A549 (cell line): Measurements from ENCODE around the gene COA8. TPM values are rescaled to one million over a fixed set of nuclear protein-coding genes. Genes with fewer than 3 reads are reported as not detected.

Experiments used
- ATAC-seq, 2 experiments: fragments of 200-7000 bp in 1 of 2; fragments of >200 bp in 1 of 2; cut with Nextera tagmentation in 1 of 2; cut with Tn5 transposase in 1 of 2; 3 replicates each; pipeline versions ENCODE4 v1.8.0 to v1.9.1; 2018 to 2020; ENCODE audit warnings: mild to moderate bottlenecking in 1 of 2, moderate library complexity in 1 of 2
- CTCF ChIA-PET: fragments of 300-600 bp; sonication (Branson Sonifier 250); formaldehyde crosslinking; extraction: SDS; loops from one replicate; lab custom pipeline; 2021; ENCODE audit warnings: antibody characterized with exemption, inconsistent platforms; lab: Yijun Ruan, JAX
- POLR2A ChIA-PET: fragments of 350-600 bp; formaldehyde crosslinking; extraction: SDS; loops from one replicate; lab custom pipeline; 2021; ENCODE audit warnings: antibody characterized with exemption, inconsistent platforms; lab: Yijun Ruan, JAX
- DNase-seq, 2 experiments: peaks; one replicate each; pipeline versions ENCODE4 v3.0.0 to v3.0.0-alpha.2; 2011 to 2016; ENCODE audit warnings: low read depth in 1 of 2, low spot score in 1 of 2
- FAIRE-seq: peaks from 2 replicates; lab custom pipeline; 2011; peaks lifted over from hg19 to GRCh38; lab: Jason Lieb, UNC
- H3K27ac ChIP-seq, 2 experiments: fragments of >200 bp; sonication (Bioruptor Twin); formaldehyde crosslinking; 3 replicates each; pipeline ENCODE4 v1.5.1; 2016 to 2017
- H3K4me1 ChIP-seq: fragments of >200 bp; sonication (Bioruptor Twin); formaldehyde crosslinking; 3 replicates; pipeline ENCODE4 v1.6.1; 2016
- H3K4me2 ChIP-seq: fragments of >200 bp; sonication (Bioruptor Twin); formaldehyde crosslinking; 3 replicates; pipeline ENCODE4 v1.6.1; 2016
- H3K4me3 ChIP-seq: fragments of >200 bp; sonication (Bioruptor Twin); formaldehyde crosslinking; 3 replicates; pipeline ENCODE4 v1.5.1; 2016
- H3K9me3 ChIP-seq: fragments of >200 bp; sonication (Bioruptor Twin); formaldehyde crosslinking; 3 replicates; pipeline ENCODE4 v1.6.1; 2016
- CEBPB ChIP-seq, 2 experiments: fragments of >200 bp in 1 of 2; sonication (Bioruptor Twin) in 1 of 2; formaldehyde crosslinking in 1 of 2; IDR thresholded peaks; 2 replicates each; pipeline ENCODE4 v1.6.1; 2012 to 2016
- ESRRA ChIP-seq: fragments of 150-350 bp; IDR thresholded peaks from 2 replicates; pipeline ENCODE4 v1.6.1; 2014; ENCODE audit warnings: mild to moderate bottlenecking, low read length, borderline replicate concordance
- FOXS1 ChIP-seq: fragments of 250-450 bp; sonication (Bioruptor Pico); IDR thresholded peaks from 2 replicates; pipeline ENCODE4 v1.5.0; 2020; ENCODE audit warnings: mild to moderate bottlenecking, moderate library complexity
- HDAC2 ChIP-seq: fragments of 200-600 bp; sonication (generic); IDR thresholded peaks from 2 replicates; pipeline ENCODE4 v1.6.1; 2016
- HEYL ChIP-seq: fragments of 250-450 bp; sonication (Bioruptor Pico); IDR thresholded peaks from 2 replicates; pipeline ENCODE4 v1.8.0; 2021; ENCODE audit warnings: mild to moderate bottlenecking, moderate library complexity
- HOXA7 ChIP-seq: fragments of 250-450 bp; sonication (Bioruptor Pico); IDR thresholded peaks from 2 replicates; pipeline ENCODE4 v1.5.0; 2020; ENCODE audit warnings: mild to moderate bottlenecking, moderate library complexity
- HOXB13 ChIP-seq: fragments of 250-450 bp; sonication (Bioruptor Pico); IDR thresholded peaks from 2 replicates; pipeline ENCODE4 v1.5.0; 2020; ENCODE audit warnings: low read depth, mild to moderate bottlenecking, moderate library complexity
- HOXB5 ChIP-seq: fragments of 250-450 bp; sonication (Bioruptor Pico); IDR thresholded peaks from 2 replicates; pipeline ENCODE4 v1.5.0; 2020; ENCODE audit warnings: mild to moderate bottlenecking, moderate library complexity
- JUN ChIP-seq, 2 experiments: fragments of >200 bp; sonication (Bioruptor Twin); formaldehyde crosslinking; IDR thresholded peaks; 2 replicates in 1 of 2; 3 replicates in 1 of 2; pipeline ENCODE4 v1.6.1; 2016 to 2017
- KDM5A ChIP-seq: fragments of 200-600 bp; sonication (generic); IDR thresholded peaks from 2 replicates; pipeline ENCODE4 v1.6.1; 2016; ENCODE audit warnings: antibody characterized with exemption, mild to moderate bottlenecking
- MYC ChIP-seq: IDR thresholded peaks from 2 replicates; pipeline ENCODE4 v1.6.1; 2012; ENCODE audit warnings: mild to moderate bottlenecking, inconsistent platforms, low read length, improper control_type of control experiment, borderline replicate concordance
- POLR2A ChIP-seq: IDR thresholded peaks from 2 replicates; pipeline ENCODE4 v1.6.1; 2012; ENCODE audit warnings: mild to moderate bottlenecking, low read length
- POLR2AphosphoS2 ChIP-seq: conservative IDR thresholded peaks from 2 replicates; pipeline ENCODE4 v1.6.1; 2012; ENCODE audit warnings: low read length, improper control_type of control experiment, inconsistent platforms
- RARB ChIP-seq: fragments of 250-450 bp; sonication (Bioruptor Pico); IDR thresholded peaks from 2 replicates; pipeline ENCODE4 v1.8.0; 2021; ENCODE audit warnings: mild to moderate bottlenecking, moderate library complexity
- RCOR1 ChIP-seq: fragments of 150-350 bp; IDR thresholded peaks from 2 replicates; pipeline ENCODE4 v1.6.1; 2014; ENCODE audit warnings: antibody characterized with exemption, low read length, low read depth
- RFX5 ChIP-seq: fragments of 450-650 bp; IDR thresholded peaks from 2 replicates; pipeline ENCODE4 v1.7.1; 2014; ENCODE audit warnings: antibody characterized with exemption, mild to moderate bottlenecking, moderate library complexity
- RNF2 ChIP-seq: fragments of 200-600 bp; sonication (generic); IDR thresholded peaks from 2 replicates; pipeline ENCODE4 v1.6.1; 2016; ENCODE audit warnings: low read depth, mild to moderate bottlenecking, antibody characterized with exemption, moderate library complexity, borderline replicate concordance
- SREBF2 ChIP-seq: fragments of 450-650 bp; IDR thresholded peaks from 2 replicates; pipeline ENCODE4 v1.6.1; 2014; ENCODE audit warnings: mild to moderate bottlenecking, moderate library complexity
- TP53 ChIP-seq: fragments of 250-450 bp; sonication (Bioruptor Pico); IDR thresholded peaks from 2 replicates; pipeline ENCODE4 v1.5.0; 2021; ENCODE audit warnings: mild to moderate bottlenecking, moderate library complexity
- ZC3H11A ChIP-seq: fragments of 450-650 bp; IDR thresholded peaks from 2 replicates; pipeline ENCODE4 v1.6.1; 2014; ENCODE audit warnings: antibody characterized with exemption, mild to moderate bottlenecking
- ZNF302 ChIP-seq: fragments of 250-450 bp; sonication (Bioruptor Pico); IDR thresholded peaks from 2 replicates; pipeline ENCODE4 v1.9.0; 2021; ENCODE audit warnings: inconsistent platforms, mild to moderate bottlenecking, moderate library complexity
- WGBS: methylation state at CpG from one replicate; pipeline ENCODE4 v1.1.6; 2017; ENCODE audit errors: missing lambda C conversion rate; 5-methylcytosine and 5-hydroxymethylcytosine counted together
- polyA plus RNA-seq, 4 experiments: library from polyadenylated mRNA; depleted of rRNA in 3 of 4; stranded (reverse); fragments of >200 nt; fragmentation: RNase III in 1 of 4; extraction: RNeasy Plus Mini Kit Qiagen cat#74134 plus additional on column Dnase treatment in 1 of 4; gene quantifications; 2 replicates in 3 of 4; 3 replicates in 1 of 4; pipeline ENCODE4 v1.2.3, GENCODE V29; 2011 to 2017
- TF ChIP-seq, protein P1 (sequence below): IDR thresholded peaks from 2 replicates; pipeline ENCODE4 v1.6.1; 2012
- TF ChIP-seq, protein P2 (sequence below): fragments of 200-600 bp; sonication (generic); IDR thresholded peaks from 2 replicates; pipeline ENCODE4 v1.6.1; 2016; ENCODE audit warnings: antibody characterized with exemption, mild to moderate bottlenecking, moderate library complexity
- TF ChIP-seq, protein P3 (sequence below): fragments of 450-650 bp; IDR thresholded peaks from 2 replicates; pipeline ENCODE4 v1.6.1; 2014; ENCODE audit warnings: antibody characterized with exemption
- TF ChIP-seq, protein P4 (sequence below): fragments of 250-450 bp; sonication (Bioruptor Pico); IDR thresholded peaks from 2 replicates; pipeline ENCODE4 v1.5.0; 2020; ENCODE audit warnings: low read depth, mild to moderate bottlenecking, moderate library complexity
- TF ChIP-seq, protein P5 (sequence below): fragments of 250-450 bp; sonication (Bioruptor Pico); IDR thresholded peaks from 2 replicates; pipeline ENCODE4 v1.5.0; 2021; ENCODE audit warnings: mild to moderate bottlenecking, moderate library complexity, borderline replicate concordance

COA8 gene
- polyA plus RNA-seq, 2 of the 4 experiments (the other 2 are of a cell fraction) = 29.8 to 34.9 TPM

DNA sequence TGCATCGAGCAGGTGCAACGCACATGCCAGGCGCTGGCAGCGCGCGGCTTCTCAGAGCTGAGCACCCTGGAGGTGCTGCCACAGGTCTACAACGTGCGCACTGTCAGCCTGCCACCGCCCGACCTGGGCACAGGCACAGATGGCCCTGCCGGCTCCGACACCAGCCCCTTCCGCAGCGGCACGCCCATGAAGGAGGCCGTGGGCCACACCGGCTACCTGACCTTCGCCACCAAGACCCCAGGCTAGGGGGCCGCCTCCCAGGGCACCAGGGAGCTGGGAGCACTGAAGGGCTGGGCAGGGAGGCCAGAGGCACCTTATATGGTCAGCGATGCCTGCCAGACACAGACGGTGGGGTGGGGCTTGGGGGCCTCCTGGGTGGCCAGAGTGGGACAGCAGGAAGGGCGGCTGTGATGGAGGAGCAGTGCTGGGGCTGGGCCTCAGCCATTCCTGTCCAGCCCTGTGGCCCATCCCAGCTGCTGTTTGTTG lies 28.1 kb upstream of the COA8 start (continued):
- TF ChIP-seq, protein P1, sequence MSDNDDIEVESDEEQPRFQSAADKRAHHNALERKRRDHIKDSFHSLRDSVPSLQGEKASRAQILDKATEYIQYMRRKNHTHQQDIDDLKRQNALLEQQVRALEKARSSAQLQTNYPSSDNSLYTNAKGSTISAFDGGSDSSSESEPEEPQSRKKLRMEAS = no peak
- TF ChIP-seq POLR2A (no peak), RCOR1 (no peak), RARB (no peak), POLR2AphosphoS2 (no peak), HOXB5 (no peak), MYC (no peak)

DNA sequence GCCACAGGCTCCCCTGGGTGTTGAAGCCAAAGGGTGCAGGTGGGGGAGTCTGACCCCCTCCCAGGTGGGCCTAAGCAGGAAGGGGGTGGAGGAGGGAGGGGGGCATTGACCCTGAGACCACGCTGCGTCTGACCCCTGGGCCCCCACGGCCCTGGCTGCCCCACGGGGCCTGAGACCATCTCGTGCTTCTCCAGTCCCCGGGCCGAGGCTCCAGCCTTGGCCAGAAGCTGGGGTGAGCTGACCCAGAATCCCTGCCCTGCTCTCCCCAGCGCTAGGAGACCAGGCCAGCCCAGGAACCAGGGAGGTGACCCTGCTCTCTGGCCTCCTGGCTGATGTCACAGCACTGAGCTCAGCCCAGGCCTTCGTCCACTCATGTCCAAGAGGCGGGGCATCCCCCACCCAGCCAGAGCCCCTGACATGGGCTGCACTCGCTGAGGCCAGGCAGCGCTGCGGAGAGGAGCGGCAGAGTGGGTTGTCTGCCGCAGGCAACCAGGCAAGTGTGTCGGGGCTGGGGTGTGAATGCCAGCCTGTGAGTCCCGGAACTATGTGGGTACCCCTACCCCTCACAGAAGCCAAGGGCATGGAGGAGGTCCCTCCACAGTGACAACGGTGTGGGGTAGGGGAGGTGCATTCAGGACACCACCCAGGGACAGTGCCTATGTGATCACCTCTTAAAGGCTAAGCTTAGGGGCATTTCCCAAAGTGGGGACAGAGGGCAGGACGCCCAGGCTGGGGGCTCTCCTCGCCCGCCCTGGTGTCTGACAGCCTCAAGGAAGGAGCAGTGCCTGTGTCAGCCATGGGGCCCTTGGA lies 27.5 kb upstream of the COA8 start:
- FAIRE-seq = no peak

DNA sequence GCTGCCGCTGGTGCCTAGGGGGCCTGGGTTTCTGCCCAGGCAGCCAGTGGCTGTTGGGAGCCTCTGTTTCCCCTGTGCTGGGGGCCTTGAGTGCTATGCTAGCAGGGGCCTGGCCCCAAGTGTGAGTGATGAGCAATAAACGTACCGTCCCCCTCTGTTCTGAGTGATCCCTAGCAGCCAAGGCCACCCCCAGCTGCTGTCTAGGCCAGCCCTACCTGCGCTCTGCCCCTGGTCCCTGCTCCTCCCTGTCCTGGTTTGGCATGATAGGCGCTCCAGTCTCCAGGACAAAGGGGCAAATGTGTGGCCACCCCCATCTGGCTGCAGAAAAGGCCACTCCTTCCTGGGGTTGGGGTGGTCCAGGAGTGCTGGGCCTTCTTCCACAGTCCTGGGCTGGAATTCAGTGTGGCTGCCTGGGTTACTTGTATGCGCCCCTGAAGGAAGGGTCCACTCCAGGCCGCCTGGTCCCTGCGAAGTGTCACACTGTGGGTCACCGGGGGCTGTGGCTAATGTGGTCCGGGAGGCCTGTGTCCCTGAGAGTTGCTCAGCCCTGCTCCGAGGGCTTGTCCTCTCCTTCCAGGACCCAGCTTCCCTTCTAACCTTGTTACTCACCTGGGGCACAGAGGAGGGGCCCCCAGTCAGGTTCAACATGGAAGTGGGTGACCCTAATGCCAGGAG lies 26.7 kb upstream of the COA8 start:
- FAIRE-seq (no peak), ATAC-seq (no peak), DNase-seq (no peak)
- Histone ChIP-seq H3K27ac (no peak overlapping the region), H3K4me1 (peaks cover 17% of the 10 kb centered on the region), H3K9me3 (no peaks in the 10 kb centered on the region), H3K4me2 (no peak overlapping the region), H3K4me3 (no peak overlapping the region)
- WGBS = 94% methylated on average over 6 of the region's 11 CpGs
- ChIA-PET CTCF (interaction anchor here (2.4 to 28.8 kb wide), 3 partner anchors 9 to 21 kb away, joined by 6 to 489 read pairs (median 184); partner anchors contain the start of gene CKB), POLR2A (no interaction called here)
- TF ChIP-seq HDAC2 (no peak), FOXS1 (CRISPR knock-in tag) (no peak), HOXA7 (CRISPR knock-in tag) (no peak), ZNF302 (CRISPR knock-in tag) (no peak), TP53 (CRISPR knock-in tag) (no peak), HEYL (CRISPR knock-in tag) (no peak), MYC (no peak), KDM5A (no peak), CEBPB (IDR thresholded peaks at IDR 0.05) (no peak), JUN (IDR thresholded peaks at IDR 0.05) (no peak), ZC3H11A (no peak), SREBF2 (no peak), ESRRA (no peak), HOXB13 (CRISPR knock-in tag) (no peak)
- TF ChIP-seq, protein P1 = no peak
- TF ChIP-seq, protein P2, sequence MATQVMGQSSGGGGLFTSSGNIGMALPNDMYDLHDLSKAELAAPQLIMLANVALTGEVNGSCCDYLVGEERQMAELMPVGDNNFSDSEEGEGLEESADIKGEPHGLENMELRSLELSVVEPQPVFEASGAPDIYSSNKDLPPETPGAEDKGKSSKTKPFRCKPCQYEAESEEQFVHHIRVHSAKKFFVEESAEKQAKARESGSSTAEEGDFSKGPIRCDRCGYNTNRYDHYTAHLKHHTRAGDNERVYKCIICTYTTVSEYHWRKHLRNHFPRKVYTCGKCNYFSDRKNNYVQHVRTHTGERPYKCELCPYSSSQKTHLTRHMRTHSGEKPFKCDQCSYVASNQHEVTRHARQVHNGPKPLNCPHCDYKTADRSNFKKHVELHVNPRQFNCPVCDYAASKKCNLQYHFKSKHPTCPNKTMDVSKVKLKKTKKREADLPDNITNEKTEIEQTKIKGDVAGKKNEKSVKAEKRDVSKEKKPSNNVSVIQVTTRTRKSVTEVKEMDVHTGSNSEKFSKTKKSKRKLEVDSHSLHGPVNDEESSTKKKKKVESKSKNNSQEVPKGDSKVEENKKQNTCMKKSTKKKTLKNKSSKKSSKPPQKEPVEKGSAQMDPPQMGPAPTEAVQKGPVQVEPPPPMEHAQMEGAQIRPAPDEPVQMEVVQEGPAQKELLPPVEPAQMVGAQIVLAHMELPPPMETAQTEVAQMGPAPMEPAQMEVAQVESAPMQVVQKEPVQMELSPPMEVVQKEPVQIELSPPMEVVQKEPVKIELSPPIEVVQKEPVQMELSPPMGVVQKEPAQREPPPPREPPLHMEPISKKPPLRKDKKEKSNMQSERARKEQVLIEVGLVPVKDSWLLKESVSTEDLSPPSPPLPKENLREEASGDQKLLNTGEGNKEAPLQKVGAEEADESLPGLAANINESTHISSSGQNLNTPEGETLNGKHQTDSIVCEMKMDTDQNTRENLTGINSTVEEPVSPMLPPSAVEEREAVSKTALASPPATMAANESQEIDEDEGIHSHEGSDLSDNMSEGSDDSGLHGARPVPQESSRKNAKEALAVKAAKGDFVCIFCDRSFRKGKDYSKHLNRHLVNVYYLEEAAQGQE = no peak
- TF ChIP-seq, protein P3, sequence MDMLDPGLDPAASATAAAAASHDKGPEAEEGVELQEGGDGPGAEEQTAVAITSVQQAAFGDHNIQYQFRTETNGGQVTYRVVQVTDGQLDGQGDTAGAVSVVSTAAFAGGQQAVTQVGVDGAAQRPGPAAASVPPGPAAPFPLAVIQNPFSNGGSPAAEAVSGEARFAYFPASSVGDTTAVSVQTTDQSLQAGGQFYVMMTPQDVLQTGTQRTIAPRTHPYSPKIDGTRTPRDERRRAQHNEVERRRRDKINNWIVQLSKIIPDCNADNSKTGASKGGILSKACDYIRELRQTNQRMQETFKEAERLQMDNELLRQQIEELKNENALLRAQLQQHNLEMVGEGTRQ = no peak
- TF ChIP-seq, protein P4, sequence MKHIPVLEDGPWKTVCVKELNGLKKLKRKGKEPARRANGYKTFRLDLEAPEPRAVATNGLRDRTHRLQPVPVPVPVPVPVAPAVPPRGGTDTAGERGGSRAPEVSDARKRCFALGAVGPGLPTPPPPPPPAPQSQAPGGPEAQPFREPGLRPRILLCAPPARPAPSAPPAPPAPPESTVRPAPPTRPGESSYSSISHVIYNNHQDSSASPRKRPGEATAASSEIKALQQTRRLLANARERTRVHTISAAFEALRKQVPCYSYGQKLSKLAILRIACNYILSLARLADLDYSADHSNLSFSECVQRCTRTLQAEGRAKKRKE (CRISPR knock-in tag) = no peak

More for the DNA sequence above, 27.5 kb upstream of the COA8 start:
- Histone ChIP-seq H3K9me3 (no peaks in the 10 kb centered on the region), H3K4me3 (no peak overlapping the region), H3K4me1 (peaks cover 17% of the 10 kb centered on the region), H3K27ac (no peak overlapping the region), H3K4me2 (no peak overlapping the region)
- no peak for ATAC-seq
- ChIA-PET CTCF (interaction anchor here (2.4 to 28.8 kb wide), 3 partner anchors 10 to 22 kb away, joined by 6 to 489 read pairs (median 184); partner anchors contain the start of gene CKB), POLR2A (no interaction called here)
- TF ChIP-seq RFX5 (no peak), RNF2 (no peak), FOXS1 (CRISPR knock-in tag) (no peak), HEYL (CRISPR knock-in tag) (no peak), RARB (no peak)
- TF ChIP-seq, protein P5, sequence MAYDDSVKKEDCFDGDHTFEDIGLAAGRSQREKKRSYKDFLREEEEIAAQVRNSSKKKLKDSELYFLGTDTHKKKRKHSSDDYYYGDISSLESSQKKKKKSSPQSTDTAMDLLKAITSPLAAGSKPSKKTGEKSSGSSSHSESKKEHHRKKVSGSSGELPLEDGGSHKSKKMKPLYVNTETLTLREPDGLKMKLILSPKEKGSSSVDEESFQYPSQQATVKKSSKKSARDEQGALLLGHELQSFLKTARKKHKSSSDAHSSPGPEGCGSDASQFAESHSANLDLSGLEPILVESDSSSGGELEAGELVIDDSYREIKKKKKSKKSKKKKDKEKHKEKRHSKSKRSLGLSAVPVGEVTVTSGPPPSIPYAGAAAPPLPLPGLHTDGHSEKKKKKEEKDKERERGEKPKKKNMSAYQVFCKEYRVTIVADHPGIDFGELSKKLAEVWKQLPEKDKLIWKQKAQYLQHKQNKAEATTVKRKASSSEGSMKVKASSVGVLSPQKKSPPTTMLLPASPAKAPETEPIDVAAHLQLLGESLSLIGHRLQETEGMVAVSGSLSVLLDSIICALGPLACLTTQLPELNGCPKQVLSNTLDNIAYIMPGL = no peak
- DNase-seq = no peak
- WGBS = 91% methylated on average over 16 of the region's 21 CpGs
